ENCODE results near the gene ECHDC3.

ECHDC3 gene

DNA sequence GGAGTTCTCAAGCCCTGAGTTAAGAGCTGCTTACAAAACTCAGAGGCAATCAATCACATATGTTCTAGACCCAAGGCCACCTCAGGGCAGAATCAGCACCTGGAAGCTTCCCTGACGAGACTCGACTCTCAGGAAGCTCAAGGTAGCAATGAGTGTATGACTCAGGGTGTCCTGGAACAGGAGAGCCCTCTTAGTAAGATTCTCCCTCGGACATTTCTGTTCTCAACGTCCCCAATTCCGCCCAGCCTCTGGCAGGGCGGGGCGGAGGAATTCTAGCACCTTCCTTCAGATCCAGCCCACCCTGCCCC, 41.3 kb downstream of the ECHDC3 start:
- no peak for TF ChIP-seq CTCF (conservative IDR thresholded peaks at IDR 0.05; ENCODE audit: low read depth)
- H3K27ac ChIP-seq: peak overlapping the region; percentile 0; the same call in 1 of the 2 replicates
- peak; percentile 45 for DNase-seq (ENCODE audit: low spot score)
- CTCF ChIA-PET: interaction anchor here (1.0 to 2.3 kb wide), 8 partner anchors 10 to 203 kb away, joined by 3 to 16 read pairs (median 5); no protein-coding TSS in a partner anchor
- POLR2A ChIA-PET (ENCODE audit: low non-redundant PET): no interaction called here

- no peak overlapping the region for H3K27ac ChIP-seq
- no peak for TF ChIP-seq CTCF (conservative IDR thresholded peaks at IDR 0.05; ENCODE audit: low read depth)
- CTCF ChIA-PET: no interaction called here
- POLR2A ChIA-PET (ENCODE audit: low non-redundant PET): no interaction called here
- no peak for DNase-seq (ENCODE audit: low spot score)
Measured at GRCh38 chr10:11787374-11787773, 45.2 kb downstream of the ECHDC3 start.

- CTCF ChIA-PET: no interaction called here
- POLR2A ChIA-PET (ENCODE audit: low non-redundant PET): no interaction called here
Measured at GRCh38 chr10:11787846-11788245, 45.7 kb downstream of the ECHDC3 start.

DNA sequence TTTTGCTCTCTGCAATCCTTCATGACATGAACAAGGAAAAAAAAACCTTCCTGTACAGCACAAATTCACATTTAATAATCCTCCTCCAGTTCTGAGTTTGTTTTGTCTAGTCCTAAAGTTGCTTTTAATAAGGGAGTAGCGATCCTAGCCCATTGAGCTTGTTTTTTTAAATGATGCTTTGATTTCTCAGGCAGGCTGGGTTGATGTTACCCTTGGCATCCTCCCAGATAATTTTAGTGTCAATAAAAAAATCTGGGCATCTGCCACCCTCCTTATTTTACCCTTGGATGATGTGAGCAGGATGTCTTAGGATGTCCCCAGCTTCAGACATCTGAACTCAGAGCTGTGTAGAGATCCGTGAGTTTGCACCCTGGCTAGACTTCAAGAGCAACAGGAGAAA, 47.1 kb downstream of the ECHDC3 start:
- ChIA-PET CTCF (interaction anchor here (0.6 to 1.2 kb wide), 3 partner anchors 30 to 197 kb away, joined by 3 to 4 read pairs (median 4); no protein-coding TSS in a partner anchor), POLR2A (ENCODE audit: low non-redundant PET) (no interaction called here)
- no peak for TF ChIP-seq CTCF (conservative IDR thresholded peaks at IDR 0.05; ENCODE audit: low read depth)
- H3K27ac ChIP-seq: no peak overlapping the region
- no peak for DNase-seq (ENCODE audit: low spot score)

More at GRCh38 chr10:11787846-11788245, 45.7 kb downstream of the ECHDC3 start:
- TF ChIP-seq CTCF (conservative IDR thresholded peaks at IDR 0.05; ENCODE audit: low read depth): no peak
- no peak for DNase-seq (ENCODE audit: low spot score)
- H3K27ac ChIP-seq: no peak overlapping the region

DNA sequence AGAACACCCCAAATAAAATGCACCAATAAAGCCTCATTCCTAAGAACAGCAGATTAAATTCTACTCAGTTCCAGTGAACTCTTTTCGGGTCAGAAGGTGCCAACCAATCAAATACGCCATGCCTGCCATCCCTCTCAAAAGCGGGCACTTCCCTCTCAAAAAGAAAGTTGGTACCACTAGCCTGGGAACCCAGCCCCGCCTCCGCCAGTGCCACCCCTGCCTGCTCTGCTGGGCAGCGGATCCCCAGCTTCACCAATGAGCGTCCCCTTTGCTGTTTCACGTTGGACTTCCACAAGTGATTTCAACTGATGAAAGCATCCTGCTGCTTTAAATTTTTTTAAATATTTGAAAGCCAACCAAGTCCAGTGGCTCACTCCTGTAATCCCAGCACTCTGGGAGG, 47.8 kb downstream of the ECHDC3 start:
- no peak for DNase-seq (ENCODE audit: low spot score)
- no peak overlapping the region for H3K27ac ChIP-seq
- no peak for TF ChIP-seq CTCF (conservative IDR thresholded peaks at IDR 0.05; ENCODE audit: low read depth)
- POLR2A ChIA-PET (ENCODE audit: low non-redundant PET): no interaction called here
- CTCF ChIA-PET: interaction anchor here (0.7 to 1.2 kb wide), 2 partner anchors 30 to 197 kb away, joined by 3 to 4 read pairs; no protein-coding TSS in a partner anchor

DNA sequence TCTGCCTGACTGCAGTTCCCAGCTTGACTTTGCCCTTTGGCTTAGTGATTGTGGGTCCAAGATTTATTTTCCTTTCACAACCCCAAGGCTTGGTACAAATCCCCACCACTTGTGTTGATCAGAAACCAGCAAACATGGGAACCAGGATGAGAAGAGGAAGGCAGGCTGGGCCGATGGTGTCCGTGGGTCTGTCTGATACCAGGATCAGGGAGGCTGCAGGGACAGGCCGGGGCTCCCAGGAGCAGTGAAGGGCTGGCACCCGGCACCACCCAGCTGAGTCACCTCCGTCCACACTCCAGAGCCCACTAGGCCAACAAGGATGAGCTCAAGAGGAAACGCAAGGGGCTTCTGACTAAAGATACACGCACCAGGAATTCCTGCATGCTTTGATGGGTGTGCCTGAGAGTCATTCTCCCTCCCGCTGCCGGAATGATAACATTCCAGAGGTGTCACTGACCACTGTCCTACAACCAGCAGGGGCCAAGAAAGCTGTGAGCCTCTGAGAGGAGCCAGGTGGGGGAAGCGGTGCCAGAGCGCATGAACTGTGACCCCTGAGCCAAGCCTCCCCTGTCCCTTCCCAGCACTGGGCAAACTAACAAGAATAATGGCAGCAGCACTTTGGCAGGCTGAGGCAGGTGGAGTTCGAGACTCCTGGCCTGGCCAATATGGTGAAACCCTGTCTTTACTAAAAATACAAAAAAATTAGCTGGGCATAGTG, 51.7 kb downstream of the ECHDC3 start:
- no peak for TF ChIP-seq CTCF (conservative IDR thresholded peaks at IDR 0.05; ENCODE audit: low read depth)
- ChIA-PET CTCF (interaction anchor here (0.6 to 1.3 kb wide), 7 partner anchors 11 to 1530 kb away, joined by 3 to 8 read pairs (median 3); no protein-coding TSS in a partner anchor), POLR2A (ENCODE audit: low non-redundant PET) (no interaction called here)
- peak overlapping the region; percentile 77 for H3K27ac ChIP-seq
- DNase-seq (ENCODE audit: low spot score): peak; percentile 90
